CD14-positive monocyte (primary cell): ENCODE data around the gene PRR23E. TPM values are rescaled to one million over a fixed set of nuclear protein-coding genes. Genes with fewer than 3 reads are reported as not detected.

Experiments used
- DNase-seq, 3 donors: peaks; one replicate each; pipeline ENCODE4 v3.0.0-alpha.2; 2011 to 2022
- H2AFZ ChIP-seq: 2 replicates; pipeline ENCODE4 v1.6.0; 2012; ENCODE audit warnings: mild to moderate bottlenecking, low read depth, low read length, inconsistent platforms; ENCODE audit not compliant: insufficient read depth, poor library complexity, severe bottlenecking
- H3K27ac ChIP-seq, 2 donors: 1 replicate in 1 of 2; 2 replicates in 1 of 2; pipeline ENCODE4 v1.5.1; 2012 to 2013; ENCODE audit warnings: low read length in 2 of 2, control low read depth in 1 of 2, inconsistent platforms in 1 of 2, low read depth in 1 of 2, mild to moderate bottlenecking in 1 of 2
- H3K27me3 ChIP-seq, 2 donors: one replicate each; pipeline versions ENCODE4 v1.6.0 to v1.6.1; 2011 to 2013; ENCODE audit warnings: low read length in 2 of 2; ENCODE audit not compliant: control insufficient read depth in 2 of 2, insufficient read depth in 2 of 2
- H3K36me3 ChIP-seq, 2 donors: replicated peaks in 1 of 2; 1 replicate in 1 of 2; 2 replicates in 1 of 2; pipeline versions ENCODE4 v1.5.1 to v1.6.1; 2012 to 2013; ENCODE audit warnings: low read length in 2 of 2, control low read depth in 1 of 2, inconsistent platforms in 1 of 2, mild to moderate bottlenecking in 1 of 2; ENCODE audit not compliant: insufficient read depth in 2 of 2, control insufficient read depth in 1 of 2
- H3K4me1 ChIP-seq, 2 donors: 1 replicate in 1 of 2; 2 replicates in 1 of 2; pipeline versions ENCODE4 v1.5.1 to v1.6.1; 2012 to 2013; ENCODE audit warnings: low read length in 2 of 2, control low read depth in 1 of 2, inconsistent platforms in 1 of 2, mild to moderate bottlenecking in 1 of 2, moderate library complexity in 1 of 2; ENCODE audit not compliant: insufficient read depth in 2 of 2, control insufficient read depth in 1 of 2
- H3K4me2 ChIP-seq: replicated peaks from 2 replicates; pipeline ENCODE3; 2012; ENCODE audit warnings: low read length, moderate library complexity, mild to moderate bottlenecking; ENCODE audit not compliant: poor library complexity, severe bottlenecking; ENCODE audit errors: extremely low read depth
- H3K4me3 ChIP-seq, 3 experiments: fragments of 200-600 bp in 1 of 3; sonication (generic) in 1 of 3; replicated peaks in 1 of 3; 1 replicate in 2 of 3; 2 replicates in 1 of 3; pipeline ENCODE4 v1.5.1; 2011 to 2013; ENCODE audit warnings: low read length in 3 of 3, mild to moderate bottlenecking in 3 of 3, control low read depth in 2 of 3, low read depth in 2 of 3, inconsistent platforms in 1 of 3, moderate library complexity in 1 of 3
- H3K79me2 ChIP-seq: 2 replicates; pipeline ENCODE4 v1.6.0; 2012; ENCODE audit warnings: mild to moderate bottlenecking, control low read depth, inconsistent platforms, low read length, moderate library complexity; ENCODE audit not compliant: insufficient read depth
- H3K9ac ChIP-seq: 2 replicates; pipeline ENCODE4 v1.6.0; 2017; ENCODE audit warnings: low read length, mild to moderate bottlenecking; ENCODE audit not compliant: insufficient read depth, poor library complexity, severe bottlenecking
- H3K9me3 ChIP-seq, 2 donors: replicated peaks in 1 of 2; 1 replicate in 1 of 2; 2 replicates in 1 of 2; pipeline versions ENCODE4 v1.5.1 to v1.6.1; 2012 to 2013; ENCODE audit warnings: low read length in 2 of 2, control low read depth in 1 of 2; ENCODE audit not compliant: control insufficient read depth in 1 of 2, insufficient read depth in 1 of 2
- H4K20me1 ChIP-seq: 2 replicates; pipeline ENCODE4 v1.6.0; 2012; ENCODE audit warnings: mild to moderate bottlenecking, low read length, control low read depth, moderate library complexity; ENCODE audit not compliant: insufficient read depth
- H3K27ac Mint-ChIP-seq, 7 donors: one replicate each; pipeline ENCODE4 v1.8.0; 2020; ENCODE audit warnings: mild to moderate bottlenecking in 7 of 7, mixed read lengths in 7 of 7, moderate library complexity in 6 of 7, inconsistent platforms in 2 of 7
- H3K27me3 Mint-ChIP-seq, 3 donors: one replicate each; pipeline ENCODE4 v1.8.0; 2021 to 2022; ENCODE audit warnings: low read depth in 3 of 3, mild to moderate bottlenecking in 3 of 3, mixed read lengths in 3 of 3, moderate library complexity in 3 of 3, inconsistent platforms in 1 of 3
- H3K36me3 Mint-ChIP-seq, 2 donors: one replicate each; pipeline ENCODE4 v1.8.0; 2020; ENCODE audit warnings: mixed read lengths in 2 of 2, inconsistent platforms in 1 of 2, mild to moderate bottlenecking in 1 of 2
- H3K4me1 Mint-ChIP-seq: one replicate; pipeline ENCODE4 v1.8.0; 2020; ENCODE audit warnings: mild to moderate bottlenecking, mixed read lengths
- H3K4me3 Mint-ChIP-seq, 2 donors: one replicate each; pipeline ENCODE4 v1.8.0; 2020; ENCODE audit warnings: mild to moderate bottlenecking in 2 of 2, mixed read lengths in 2 of 2, moderate library complexity in 1 of 2
- H3K9me3 Mint-ChIP-seq, 7 donors: one replicate each; pipeline ENCODE4 v1.8.0; 2020 to 2022; ENCODE audit warnings: mixed read lengths in 7 of 7, mild to moderate bottlenecking in 6 of 7, moderate library complexity in 6 of 7, inconsistent platforms in 2 of 7
- WGBS: methylation state at CpG from one replicate; pipeline ENCODE4 v1.1.5; 2013; ENCODE audit warnings: missing lambda C conversion rate; ENCODE audit not compliant: insufficient coverage; 5-methylcytosine and 5-hydroxymethylcytosine counted together
- intact Hi-C, 2 donors: fragments of 100-400 bp; cut with micrococcal nuclease; formaldehyde crosslinking; loops; one replicate each; pipeline versions ENCODE4 v1.15.0 to v1.15.1; 2023
- polyA plus RNA-seq, 3 donors: library from polyadenylated mRNA; depleted of rRNA in 1 of 3; unstranded in 2 of 3; stranded (reverse) in 1 of 3; fragments of 300-500 nt in 2 of 3; fragments of >200 nt in 1 of 3; fragmentation: Illumina TruSeq in 2 of 3; gene quantifications; 1 replicate in 2 of 3; 2 replicates in 1 of 3; pipeline ENCODE4 v1.2.3, GENCODE V29; 2012 to 2021
- TF ChIP-seq, protein P1 (sequence below): fragments of 200-600 bp; IDR thresholded peaks from one replicate; pipeline ENCODE4 v1.8.0; 2022; ENCODE audit warnings: antibody characterized with exemption, mild to moderate bottlenecking

The PRR23E gene
- polyA plus RNA-seq, 3 donors, result not detected

DNA sequence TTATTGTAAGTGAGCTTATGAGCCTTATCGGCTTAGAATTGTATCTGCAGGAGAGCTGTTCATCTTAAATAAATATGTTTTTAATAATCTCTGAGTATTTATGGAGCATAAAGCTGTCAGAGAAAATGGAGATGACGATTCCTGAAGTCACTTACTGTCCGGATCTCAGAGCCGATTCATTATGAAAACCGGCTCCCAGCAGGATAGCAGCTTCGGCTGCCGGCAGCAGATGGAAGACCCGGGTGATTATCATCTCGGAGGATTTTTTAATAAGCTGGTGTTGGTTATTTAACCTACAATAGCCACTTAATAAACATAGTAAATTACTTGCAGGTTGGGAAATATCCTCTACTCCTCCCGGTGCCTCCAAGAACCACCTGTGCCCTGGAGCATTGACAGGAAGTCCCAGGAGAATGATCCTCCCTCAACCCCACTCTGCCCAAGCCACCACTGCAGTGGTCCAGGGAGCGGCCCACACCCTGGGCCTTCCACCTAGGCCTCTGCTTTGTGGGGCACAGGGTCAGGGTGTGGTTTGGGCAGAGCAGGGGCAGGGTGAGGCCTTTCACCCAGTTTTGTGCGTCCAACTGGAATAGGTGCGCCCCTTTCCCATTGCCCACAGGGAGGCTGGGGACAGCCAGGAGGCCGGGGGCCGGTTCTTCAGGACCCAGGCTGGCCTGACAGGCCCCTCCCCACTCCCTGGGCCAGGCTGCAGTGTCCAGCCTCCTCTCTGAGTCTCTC lies 42.2 kb upstream of the PRR23E start:
- 96% methylated on average over 3 of the region's 15 CpGs for WGBS
- Mint-ChIP-seq H3K9me3 (peaks cover 0 to 3% (median 0%) of the 10 kb centered on the region in 7 donors), H3K27ac (no peak overlapping the region), H3K27me3 (peaks cover 0 to 6% (median 3%) of the 10 kb centered on the region in 3 donors), H3K4me1 (no peaks in the 10 kb centered on the region), H3K36me3 (no peaks in the 10 kb centered on the region), H3K4me3 (no peak overlapping the region)
- no peak overlapping the region for H2AFZ ChIP-seq
- H3K27me3 ChIP-seq, result no peaks in the 10 kb centered on the region
- no peaks in the 10 kb centered on the region for H3K36me3 ChIP-seq
- no peak overlapping the region for H3K4me3 ChIP-seq
- no peak for DNase-seq
- TF ChIP-seq, protein P1, sequence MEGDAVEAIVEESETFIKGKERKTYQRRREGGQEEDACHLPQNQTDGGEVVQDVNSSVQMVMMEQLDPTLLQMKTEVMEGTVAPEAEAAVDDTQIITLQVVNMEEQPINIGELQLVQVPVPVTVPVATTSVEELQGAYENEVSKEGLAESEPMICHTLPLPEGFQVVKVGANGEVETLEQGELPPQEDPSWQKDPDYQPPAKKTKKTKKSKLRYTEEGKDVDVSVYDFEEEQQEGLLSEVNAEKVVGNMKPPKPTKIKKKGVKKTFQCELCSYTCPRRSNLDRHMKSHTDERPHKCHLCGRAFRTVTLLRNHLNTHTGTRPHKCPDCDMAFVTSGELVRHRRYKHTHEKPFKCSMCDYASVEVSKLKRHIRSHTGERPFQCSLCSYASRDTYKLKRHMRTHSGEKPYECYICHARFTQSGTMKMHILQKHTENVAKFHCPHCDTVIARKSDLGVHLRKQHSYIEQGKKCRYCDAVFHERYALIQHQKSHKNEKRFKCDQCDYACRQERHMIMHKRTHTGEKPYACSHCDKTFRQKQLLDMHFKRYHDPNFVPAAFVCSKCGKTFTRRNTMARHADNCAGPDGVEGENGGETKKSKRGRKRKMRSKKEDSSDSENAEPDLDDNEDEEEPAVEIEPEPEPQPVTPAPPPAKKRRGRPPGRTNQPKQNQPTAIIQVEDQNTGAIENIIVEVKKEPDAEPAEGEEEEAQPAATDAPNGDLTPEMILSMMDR, result no peak
- peaks cover 0 to 14% of the 10 kb centered on the region in 2 donors for H3K9me3 ChIP-seq
- no peak overlapping the region for H3K4me2 ChIP-seq
- H3K4me1 ChIP-seq, result no peaks in the 10 kb centered on the region
- H3K79me2 ChIP-seq, result no peaks in the 10 kb centered on the region
- no peak overlapping the region for H3K27ac ChIP-seq
- no peaks in the 10 kb centered on the region for H4K20me1 ChIP-seq
- intact Hi-C loops, result no loop called here
- H3K9ac ChIP-seq, result no peak overlapping the region

DNA sequence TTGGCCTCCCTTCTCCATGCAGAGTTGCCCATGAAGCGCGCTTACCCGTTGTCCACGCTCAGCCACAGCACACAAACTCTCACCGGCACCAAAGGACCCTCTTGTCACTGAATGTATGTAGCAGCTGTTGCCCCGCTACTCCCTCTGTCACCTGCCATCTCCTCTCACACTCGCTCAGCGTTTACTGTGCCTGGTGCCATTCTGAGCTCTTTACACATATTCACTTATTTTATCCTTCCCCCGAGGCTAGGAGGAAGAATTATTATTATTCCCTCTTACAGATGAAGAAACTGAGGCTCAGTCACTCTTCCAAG lies 41.7 kb upstream of the PRR23E start:
- WGBS, result 100% methylated on average over 5 of the region's 9 CpGs
- DNase-seq, result no peak
- intact Hi-C loops, result no loop called here

More for the DNA sequence above, 41.7 kb upstream of the PRR23E start:
- no peaks in the 10 kb centered on the region for H3K36me3 Mint-ChIP-seq
- H3K27me3 Mint-ChIP-seq, result peaks cover 0 to 6% (median 3%) of the 10 kb centered on the region in 3 donors
- peaks cover 0 to 2% (median 0%) of the 10 kb centered on the region in 7 donors for H3K9me3 Mint-ChIP-seq
- H3K9ac ChIP-seq, result no peak overlapping the region
- H3K36me3 ChIP-seq, result no peaks in the 10 kb centered on the region
- H3K27ac Mint-ChIP-seq, result no peak overlapping the region
- H3K27ac ChIP-seq, result no peak overlapping the region
- H3K4me1 Mint-ChIP-seq, result no peaks in the 10 kb centered on the region
- H3K27me3 ChIP-seq, result no peaks in the 10 kb centered on the region
- H3K4me2 ChIP-seq, result no peak overlapping the region
- peaks cover 0 to 16% of the 10 kb centered on the region in 2 donors for H3K9me3 ChIP-seq
- H2AFZ ChIP-seq, result no peak overlapping the region
- H3K4me3 Mint-ChIP-seq, result no peak overlapping the region
- H4K20me1 ChIP-seq, result no peaks in the 10 kb centered on the region
- no peaks in the 10 kb centered on the region for H3K79me2 ChIP-seq
- H3K4me1 ChIP-seq, result no peaks in the 10 kb centered on the region
- TF ChIP-seq, protein P1, result no peak
- H3K4me3 ChIP-seq, result no peak overlapping the region
